Neural progenitor cell (in vitro differentiated cells): ENCODE data around the gene MOCOS. TPM values are rescaled to one million over a fixed set of nuclear protein-coding genes. Genes with fewer than 3 reads are reported as not detected.

ENCODE experiments used
- DNase-seq: peaks from one replicate; pipeline ENCODE4 v3.0.0-alpha.2; 2016; ENCODE audit warnings: low spot score
- H2AFZ ChIP-seq: fragments of 200-600 bp; sonication (generic); replicated peaks from 2 replicates; pipeline ENCODE4 v1.6.1; 2016; ENCODE audit warnings: antibody characterized with exemption
- H3F3A ChIP-seq: fragments of 200-600 bp; sonication (generic); 2 replicates; pipeline ENCODE4 v1.6.1; 2016; ENCODE audit warnings: antibody characterized with exemption, low read depth
- H3K27ac ChIP-seq: fragments of 200-600 bp; sonication (generic); 2 replicates; pipeline ENCODE4 v1.5.1; 2016; ENCODE audit warnings: mild to moderate bottlenecking
- H3K27me3 ChIP-seq: fragments of 200-600 bp; sonication (generic); 2 replicates; pipeline ENCODE4 v1.6.1; 2016; ENCODE audit warnings: mild to moderate bottlenecking, moderate library complexity
- H3K36me3 ChIP-seq: fragments of 200-600 bp; sonication (generic); 2 replicates; pipeline ENCODE4 v1.5.1; 2016
- H3K4me1 ChIP-seq: fragments of 200-600 bp; sonication (generic); 2 replicates; pipeline ENCODE4 v1.6.1; 2016; ENCODE audit warnings: mixed run types
- H3K4me2 ChIP-seq: fragments of 200-600 bp; sonication (generic); 2 replicates; pipeline ENCODE4 v1.6.1; 2016
- H3K4me3 ChIP-seq: fragments of 200-600 bp; sonication (generic); 2 replicates; pipeline ENCODE4 v1.5.1; 2016
- H3K79me2 ChIP-seq: fragments of 200-600 bp; sonication (generic); 2 replicates; pipeline ENCODE4 v1.6.1; 2016; ENCODE audit warnings: low read depth
- H3K9ac ChIP-seq: fragments of 200-600 bp; sonication (generic); 2 replicates; pipeline ENCODE4 v1.6.1; 2016
- H3K9me3 ChIP-seq: fragments of 200-600 bp; sonication (generic); 2 replicates; pipeline ENCODE4 v1.5.1; 2016; ENCODE audit warnings: low read depth
- H4K20me1 ChIP-seq: fragments of 200-600 bp; sonication (generic); 2 replicates; pipeline ENCODE4 v1.6.1; 2016; ENCODE audit warnings: low read depth
- H3K27ac Mint-ChIP-seq: 3 replicates; pipeline ENCODE4 v1.8.0; 2021; ENCODE audit warnings: mixed read lengths
- H3K27me3 Mint-ChIP-seq: 2 replicates; pipeline ENCODE4 v1.8.0; 2022; ENCODE audit warnings: low read depth, mild to moderate bottlenecking, inconsistent platforms, moderate library complexity, mixed read lengths; ENCODE audit not compliant: insufficient read depth
- H3K36me3 Mint-ChIP-seq: 3 replicates; pipeline ENCODE4 v1.8.0; 2021; ENCODE audit warnings: mixed read lengths
- H3K4me1 Mint-ChIP-seq: 3 replicates; pipeline ENCODE4 v1.8.0; 2021; ENCODE audit warnings: mixed read lengths
- H3K4me3 Mint-ChIP-seq: 3 replicates; pipeline ENCODE4 v1.8.0; 2021; ENCODE audit warnings: mild to moderate bottlenecking, moderate library complexity, mixed read lengths
- H3K9me3 Mint-ChIP-seq: 3 replicates; pipeline ENCODE4 v1.8.0; 2020; ENCODE audit warnings: mixed read lengths
- EZH2 ChIP-seq: fragments of 200-600 bp; sonication (generic); IDR thresholded peaks from 2 replicates; pipeline ENCODE4 v1.6.1; 2017; ENCODE audit warnings: antibody characterized with exemption, mild to moderate bottlenecking, moderate library complexity
- EZH2phosphoT487 ChIP-seq: fragments of 200-600 bp; sonication (generic); IDR thresholded peaks from 2 replicates; pipeline ENCODE4 v1.6.1; 2017; ENCODE audit warnings: antibody characterized with exemption
- total RNA-seq: library from RNA; depleted of rRNA; stranded (reverse); fragments of >200 nt; gene quantifications from 2 replicates; pipeline ENCODE4 v1.2.3, GENCODE V29; 2015; ENCODE audit warnings: low replicate concordance
- TF ChIP-seq, protein P1 (sequence below): fragments of 200-600 bp; sonication (generic); IDR thresholded peaks from 2 replicates; pipeline ENCODE4 v1.5.1; 2017; ENCODE audit warnings: antibody characterized with exemption, mild to moderate bottlenecking

The MOCOS gene
- total RNA-seq, 1 donor from 2014 or later: 0.36 TPM

GRCh38 chr18:36273347-36273746, 86.0 kb downstream of the MOCOS start:
- no peak overlapping the region for H3K9ac ChIP-seq
- no peaks in the 10 kb centered on the region for H4K20me1 ChIP-seq
- DNase-seq: no peak
- H3K4me1 Mint-ChIP-seq: peaks cover 5% of the 10 kb centered on the region
- H3K4me2 ChIP-seq: no peak overlapping the region
- H3K27ac ChIP-seq: no peak overlapping the region
- TF ChIP-seq EZH2phosphoT487 (no peak), EZH2 (no peak)
- TF ChIP-seq, protein P1, sequence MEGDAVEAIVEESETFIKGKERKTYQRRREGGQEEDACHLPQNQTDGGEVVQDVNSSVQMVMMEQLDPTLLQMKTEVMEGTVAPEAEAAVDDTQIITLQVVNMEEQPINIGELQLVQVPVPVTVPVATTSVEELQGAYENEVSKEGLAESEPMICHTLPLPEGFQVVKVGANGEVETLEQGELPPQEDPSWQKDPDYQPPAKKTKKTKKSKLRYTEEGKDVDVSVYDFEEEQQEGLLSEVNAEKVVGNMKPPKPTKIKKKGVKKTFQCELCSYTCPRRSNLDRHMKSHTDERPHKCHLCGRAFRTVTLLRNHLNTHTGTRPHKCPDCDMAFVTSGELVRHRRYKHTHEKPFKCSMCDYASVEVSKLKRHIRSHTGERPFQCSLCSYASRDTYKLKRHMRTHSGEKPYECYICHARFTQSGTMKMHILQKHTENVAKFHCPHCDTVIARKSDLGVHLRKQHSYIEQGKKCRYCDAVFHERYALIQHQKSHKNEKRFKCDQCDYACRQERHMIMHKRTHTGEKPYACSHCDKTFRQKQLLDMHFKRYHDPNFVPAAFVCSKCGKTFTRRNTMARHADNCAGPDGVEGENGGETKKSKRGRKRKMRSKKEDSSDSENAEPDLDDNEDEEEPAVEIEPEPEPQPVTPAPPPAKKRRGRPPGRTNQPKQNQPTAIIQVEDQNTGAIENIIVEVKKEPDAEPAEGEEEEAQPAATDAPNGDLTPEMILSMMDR: no peak
- H3K4me3 ChIP-seq: no peak overlapping the region
- no peaks in the 10 kb centered on the region for H3K36me3 Mint-ChIP-seq
- no peaks in the 10 kb centered on the region for H3K79me2 ChIP-seq
- H3K9me3 Mint-ChIP-seq: no peaks in the 10 kb centered on the region
- H3K4me3 Mint-ChIP-seq: no peak overlapping the region
- peaks cover 4% of the 10 kb centered on the region for H3K27me3 ChIP-seq
- no peaks in the 10 kb centered on the region for H3K9me3 ChIP-seq
- H3K4me1 ChIP-seq: no peaks in the 10 kb centered on the region
- no peak overlapping the region for H2AFZ ChIP-seq
- no peaks in the 10 kb centered on the region for H3F3A ChIP-seq
- no peak overlapping the region for H3K27ac Mint-ChIP-seq
- peaks cover 6% of the 10 kb centered on the region for H3K27me3 Mint-ChIP-seq
- no peaks in the 10 kb centered on the region for H3K36me3 ChIP-seq

- DNase-seq: no peak
- Histone ChIP-seq H4K20me1 (no peaks in the 10 kb centered on the region), H3K4me1 (no peaks in the 10 kb centered on the region), H3K36me3 (no peaks in the 10 kb centered on the region), H3K79me2 (no peaks in the 10 kb centered on the region), H3K4me3 (no peak overlapping the region), H3K9me3 (no peaks in the 10 kb centered on the region), H3K4me2 (no peak overlapping the region), H2AFZ (no peak overlapping the region), H3F3A (no peaks in the 10 kb centered on the region), H3K9ac (no peak overlapping the region), H3K27me3 (peaks cover 10% of the 10 kb centered on the region), H3K27ac (no peak overlapping the region)
- TF ChIP-seq EZH2phosphoT487 (no peak), EZH2 (no peak)
- TF ChIP-seq, protein P1: no peak
- no peaks in the 10 kb centered on the region for H3K36me3 Mint-ChIP-seq
- no peaks in the 10 kb centered on the region for H3K9me3 Mint-ChIP-seq
- H3K4me3 Mint-ChIP-seq: no peak overlapping the region
- H3K27me3 Mint-ChIP-seq: peaks cover 6% of the 10 kb centered on the region
- no peak overlapping the region for H3K27ac Mint-ChIP-seq
- peaks cover 5% of the 10 kb centered on the region for H3K4me1 Mint-ChIP-seq
Measured at GRCh38 chr18:36274083-36274715, 86.9 kb downstream of the MOCOS start.

DNA sequence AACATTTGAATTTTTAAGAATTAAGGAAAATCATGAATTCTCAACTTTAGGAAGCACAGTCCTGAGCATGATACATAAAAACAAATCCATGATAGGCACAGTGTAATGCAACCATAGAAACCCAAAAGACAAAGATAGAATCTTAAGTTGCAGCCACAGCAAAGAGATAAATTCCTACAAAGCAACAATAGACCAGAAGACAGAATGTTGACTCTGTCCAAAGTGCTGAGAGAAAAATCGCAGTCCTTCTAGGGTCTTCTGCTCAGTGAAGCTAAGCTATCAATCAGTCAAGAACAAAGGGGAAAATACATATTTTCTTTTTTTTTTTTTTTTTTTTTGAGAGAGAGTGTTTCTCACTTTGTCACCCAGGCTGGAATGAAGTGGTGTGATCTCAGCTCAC, 88.3 kb downstream of the MOCOS start:
- H3K4me1 ChIP-seq: no peaks in the 10 kb centered on the region
- TF ChIP-seq EZH2phosphoT487 (no peak), EZH2 (no peak)
- TF ChIP-seq, protein P1: no peak
- no peak overlapping the region for H3K27ac ChIP-seq
- DNase-seq: no peak
- Mint-ChIP-seq H3K4me1 (no peaks in the 10 kb centered on the region), H3K9me3 (no peaks in the 10 kb centered on the region), H3K27ac (no peak overlapping the region), H3K4me3 (no peak overlapping the region), H3K36me3 (no peaks in the 10 kb centered on the region), H3K27me3 (peaks cover 2% of the 10 kb centered on the region)
- H3K79me2 ChIP-seq: no peaks in the 10 kb centered on the region
- no peak overlapping the region for H3K9ac ChIP-seq
- peaks cover 17% of the 10 kb centered on the region for H3K27me3 ChIP-seq
- no peaks in the 10 kb centered on the region for H4K20me1 ChIP-seq
- no peaks in the 10 kb centered on the region for H3F3A ChIP-seq
- no peak overlapping the region for H2AFZ ChIP-seq
- H3K4me3 ChIP-seq: no peak overlapping the region
- H3K4me2 ChIP-seq: no peak overlapping the region
- H3K9me3 ChIP-seq: no peaks in the 10 kb centered on the region
- no peaks in the 10 kb centered on the region for H3K36me3 ChIP-seq
